GM19397 (cell line): Measurements from ENCODE around the gene COL5A2.
A peak's percentile ranks its signal among the peaks of the same experiment; 100 is the strongest.

Source experiments
- ATAC-seq: cut with Tn5 transposase; IDR thresholded peaks from one replicate; pipeline ENCODE4 v1.9.1; 2021; ENCODE audit warnings: mild to moderate bottlenecking, moderate library complexity; ENCODE audit not compliant: unreplicated experiment

The COL5A2 gene

GRCh38 chr2:189057316-189057715 is 122.2 kb downstream of the COL5A2 start:
- ATAC-seq, result no peak

- no peak for ATAC-seq
These were observed 123.1 kb downstream of the COL5A2 start for GRCh38 chr2:189056200-189057106.

DNA sequence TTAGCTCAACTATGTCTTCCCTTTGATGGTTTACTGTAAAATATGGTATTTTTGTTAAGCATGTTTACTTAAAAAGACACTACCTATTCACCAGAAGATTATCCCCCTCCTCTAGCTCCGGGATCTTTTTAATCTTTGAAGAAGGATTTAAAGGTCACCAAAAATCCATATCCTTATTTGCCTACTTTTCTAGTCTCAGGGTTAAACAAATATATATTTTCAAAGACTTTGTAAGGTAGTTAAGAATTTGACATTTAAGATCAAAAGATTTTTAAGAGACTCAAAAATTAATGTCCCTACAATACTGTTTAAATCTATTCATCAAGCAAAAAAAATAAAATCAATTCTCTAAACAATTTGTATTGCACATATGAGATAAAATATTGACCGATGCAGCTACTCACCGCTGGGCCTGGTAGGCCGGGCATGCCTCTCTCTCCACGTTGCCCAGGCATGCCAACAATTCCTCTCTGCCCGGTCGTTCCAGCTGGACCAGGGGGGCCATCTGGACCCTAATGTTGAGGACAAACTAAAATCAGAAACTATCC is 129.3 kb downstream of the COL5A2 start:
- no peak for ATAC-seq

GRCh38 chr2:189049709-189050164 is 129.8 kb downstream of the COL5A2 start:
- ATAC-seq, result no peak

- no peak for ATAC-seq
These were observed 131.4 kb downstream of the COL5A2 start for GRCh38 chr2:189048189-189048588.

DNA sequence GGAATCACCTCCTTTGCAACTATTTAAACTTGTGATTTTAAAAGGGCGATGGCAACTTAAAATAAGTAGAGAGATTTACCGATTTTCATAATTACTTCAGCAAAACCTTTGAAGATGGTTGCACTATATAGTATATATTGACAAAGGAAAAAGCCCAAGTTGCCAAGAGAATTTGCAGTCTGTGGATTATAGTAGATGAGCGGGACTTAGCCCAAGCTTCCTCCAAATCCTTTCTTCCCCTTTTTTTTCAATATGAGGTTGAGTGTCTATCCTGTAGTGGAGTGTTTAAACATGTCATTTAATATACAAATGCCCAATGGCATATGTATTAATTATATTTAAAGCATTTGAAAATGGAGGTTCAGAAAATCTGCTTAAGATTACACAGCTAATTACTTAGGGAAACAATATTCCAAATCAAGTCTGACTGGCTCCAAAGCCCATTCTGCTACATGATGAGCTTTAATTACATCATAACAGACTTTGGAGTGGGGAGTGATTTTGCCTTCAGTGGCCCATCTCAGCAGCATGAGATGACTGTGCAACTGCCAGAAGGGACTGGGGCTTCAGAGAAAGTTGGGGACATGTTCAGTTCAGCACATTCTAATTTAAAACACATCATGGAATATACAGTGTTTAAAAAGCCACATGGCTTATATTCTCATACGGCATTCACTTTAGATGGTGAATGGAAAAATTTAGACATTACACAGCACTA is 132.2 kb downstream of the COL5A2 start:
- no peak for ATAC-seq

- ATAC-seq, result no peak
These were observed 133.2 kb downstream of the COL5A2 start for GRCh38 chr2:189046320-189046719.

GRCh38 chr2:189045836-189046235 is 133.7 kb downstream of the COL5A2 start:
- no peak for ATAC-seq

DNA sequence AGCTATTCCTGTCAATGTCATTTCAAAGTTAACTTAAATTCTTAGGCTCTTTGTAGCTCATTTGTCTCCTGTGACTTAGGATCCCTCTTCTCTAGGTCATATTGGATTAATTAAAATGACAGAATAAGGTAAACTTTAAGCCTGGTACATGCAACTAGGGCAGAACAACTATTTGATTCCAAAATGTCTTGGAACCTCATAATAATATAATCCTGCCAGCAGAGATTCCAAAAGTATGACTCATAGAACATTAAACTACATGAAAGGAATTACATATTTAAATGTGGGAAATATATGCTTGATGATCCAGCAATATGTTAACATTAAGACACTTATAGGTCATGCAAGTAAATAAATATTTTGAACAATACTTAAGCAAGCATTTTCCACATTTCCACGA is 142.0 kb downstream of the COL5A2 start:
- ATAC-seq, result no peak

DNA sequence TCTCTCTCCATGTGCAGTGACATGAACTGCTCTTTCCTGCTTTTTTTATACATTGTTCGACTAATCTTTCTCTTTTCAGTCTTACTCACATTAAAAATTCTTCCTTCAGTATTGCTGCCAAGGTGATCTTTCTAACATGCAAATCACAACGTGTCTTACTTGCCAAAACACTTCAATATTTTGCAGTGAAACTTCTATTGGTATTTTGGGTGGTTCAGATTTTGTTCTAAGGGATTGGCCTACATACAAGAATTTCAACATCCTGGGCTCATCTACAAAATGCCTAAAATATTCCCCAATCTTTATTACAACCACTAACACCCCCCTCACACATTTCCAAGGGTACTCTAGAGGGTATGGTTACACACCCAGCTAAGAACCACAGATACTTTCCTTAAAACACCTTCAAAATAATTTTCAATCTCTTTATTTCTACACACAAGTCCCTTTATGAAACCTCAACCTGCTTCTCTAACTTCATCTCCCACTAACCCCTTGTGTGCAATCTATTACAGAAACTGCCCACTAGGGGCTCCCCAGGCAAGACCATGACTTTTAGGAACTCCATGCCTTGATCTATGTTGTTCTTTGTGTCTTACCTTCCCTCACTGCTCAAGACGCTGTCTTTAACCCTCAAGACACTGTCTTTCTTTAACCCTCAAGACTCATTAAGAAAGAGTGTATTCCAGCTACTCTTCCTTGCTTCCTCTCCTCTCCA is 154.5 kb downstream of the COL5A2 start:
- peak; percentile 78 for ATAC-seq

GRCh38 chr2:189022492-189022891 is 157.1 kb downstream of the COL5A2 start:
- no peak for ATAC-seq

DNA sequence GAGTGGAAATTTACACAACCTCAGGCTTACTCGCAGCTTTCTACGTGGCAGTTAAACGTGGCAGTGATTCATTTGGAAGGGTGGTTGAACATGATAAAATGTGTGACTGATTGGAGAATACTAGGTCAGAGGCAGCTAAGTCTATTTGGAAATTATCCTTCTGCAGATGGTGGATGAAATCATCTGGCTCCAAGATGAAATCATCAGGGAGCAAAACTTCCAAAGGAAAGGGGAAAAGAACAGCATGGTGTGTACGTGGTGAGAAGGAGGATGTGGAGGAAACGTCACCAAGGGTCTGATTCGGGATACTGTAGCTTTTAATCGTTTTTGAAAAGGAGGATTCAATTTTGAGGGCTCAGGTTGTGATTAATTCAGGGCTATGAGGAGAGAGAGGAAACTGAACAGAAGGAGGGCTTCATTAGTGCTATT is 157.5 kb downstream of the COL5A2 start:
- ATAC-seq, result no peak

- no peak for ATAC-seq
These were observed 159.4 kb downstream of the COL5A2 start for GRCh38 chr2:189020179-189020578.

- ATAC-seq, result no peak
These were observed 160.9 kb downstream of the COL5A2 start for GRCh38 chr2:189018631-189019030.

GRCh38 chr2:189016311-189016861 is 163.2 kb downstream of the COL5A2 start:
- no peak for ATAC-seq

DNA sequence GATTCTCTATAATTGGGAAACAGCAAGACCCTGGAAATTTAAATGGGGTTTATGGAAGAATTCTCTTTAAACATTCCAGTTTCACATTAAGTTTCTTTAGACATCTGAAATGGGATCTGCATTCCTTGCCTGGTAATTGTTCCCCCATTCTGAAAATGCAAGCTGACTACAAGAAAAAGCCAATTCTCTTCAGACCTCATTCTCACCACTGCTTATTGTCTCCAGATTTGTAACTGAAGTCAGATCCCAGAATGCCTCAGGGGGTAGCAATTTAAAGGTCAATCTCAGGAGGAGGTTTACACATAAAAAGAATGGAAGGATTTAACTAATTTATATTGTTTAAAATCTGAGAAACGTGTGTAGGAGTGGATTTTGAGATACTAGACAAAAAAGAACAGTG is 164.2 kb downstream of the COL5A2 start:
- ATAC-seq, result no peak

DNA sequence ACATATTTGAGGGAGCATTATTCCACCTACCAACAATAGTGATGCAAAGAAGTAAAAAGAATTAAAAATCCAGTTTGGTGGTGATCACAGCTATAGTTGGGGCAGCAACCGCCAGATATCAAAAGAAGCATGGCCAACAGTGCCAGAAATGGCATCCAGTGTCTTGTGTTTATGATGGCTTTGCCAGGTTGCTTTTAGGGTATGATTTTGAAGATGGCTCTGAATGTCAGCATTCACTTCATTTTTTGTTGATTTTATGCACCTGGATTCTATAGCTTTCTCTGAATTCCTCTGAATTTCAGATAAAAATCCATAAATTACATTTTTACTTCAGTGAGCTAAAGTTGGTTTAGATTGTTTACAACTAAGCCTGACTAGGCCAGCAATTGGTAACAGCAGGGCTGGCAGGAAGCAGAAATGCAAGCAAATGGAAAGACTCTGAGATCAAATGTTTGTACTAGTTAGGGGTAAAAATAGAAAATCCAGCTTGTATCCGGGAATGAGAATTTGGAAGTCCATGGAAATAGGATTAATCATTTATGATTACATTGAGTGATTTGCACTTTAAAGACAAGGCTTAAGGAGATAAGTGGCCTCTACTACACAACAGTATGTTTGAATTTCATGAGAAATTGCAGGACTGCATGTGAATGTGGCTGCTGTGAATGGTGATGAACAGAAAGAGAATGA is 165.0 kb downstream of the COL5A2 start:
- ATAC-seq, result no peak

GRCh38 chr2:189013671-189014448 is 165.7 kb downstream of the COL5A2 start:
- ATAC-seq, result no peak

- no peak for ATAC-seq
These were observed 166.5 kb downstream of the COL5A2 start for GRCh38 chr2:189013031-189013430.
